ENCODE measurements around the gene DLG2.

Gene DLG2

DNA sequence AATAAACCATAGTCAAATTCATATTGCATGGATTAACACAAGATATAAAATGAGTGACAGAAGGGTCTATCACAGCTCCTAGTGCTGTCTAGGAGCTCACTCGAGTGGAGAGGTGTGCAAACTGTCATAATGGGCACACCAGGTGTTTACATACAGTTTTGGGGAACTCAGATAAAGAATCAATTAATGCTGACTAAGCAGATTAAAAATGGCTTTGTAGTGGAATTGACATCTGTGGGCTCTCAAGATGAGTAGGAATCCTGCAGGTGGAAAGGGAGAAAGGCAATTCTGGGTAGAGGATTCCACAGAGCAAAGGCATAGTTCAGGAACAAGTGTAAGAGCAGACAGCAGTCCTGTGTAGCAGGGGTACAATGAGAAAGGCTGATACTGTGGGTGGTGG lies 1844.8 kb downstream of the DLG2 start:
- TF ChIP-seq, protein P1, sequence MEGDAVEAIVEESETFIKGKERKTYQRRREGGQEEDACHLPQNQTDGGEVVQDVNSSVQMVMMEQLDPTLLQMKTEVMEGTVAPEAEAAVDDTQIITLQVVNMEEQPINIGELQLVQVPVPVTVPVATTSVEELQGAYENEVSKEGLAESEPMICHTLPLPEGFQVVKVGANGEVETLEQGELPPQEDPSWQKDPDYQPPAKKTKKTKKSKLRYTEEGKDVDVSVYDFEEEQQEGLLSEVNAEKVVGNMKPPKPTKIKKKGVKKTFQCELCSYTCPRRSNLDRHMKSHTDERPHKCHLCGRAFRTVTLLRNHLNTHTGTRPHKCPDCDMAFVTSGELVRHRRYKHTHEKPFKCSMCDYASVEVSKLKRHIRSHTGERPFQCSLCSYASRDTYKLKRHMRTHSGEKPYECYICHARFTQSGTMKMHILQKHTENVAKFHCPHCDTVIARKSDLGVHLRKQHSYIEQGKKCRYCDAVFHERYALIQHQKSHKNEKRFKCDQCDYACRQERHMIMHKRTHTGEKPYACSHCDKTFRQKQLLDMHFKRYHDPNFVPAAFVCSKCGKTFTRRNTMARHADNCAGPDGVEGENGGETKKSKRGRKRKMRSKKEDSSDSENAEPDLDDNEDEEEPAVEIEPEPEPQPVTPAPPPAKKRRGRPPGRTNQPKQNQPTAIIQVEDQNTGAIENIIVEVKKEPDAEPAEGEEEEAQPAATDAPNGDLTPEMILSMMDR (IDR thresholded peaks at IDR 0.05; ENCODE audit: low read depth, low read length): no peak
- no peak for DNase-seq (ENCODE audit: extremely low read depth, low read depth)

DNA sequence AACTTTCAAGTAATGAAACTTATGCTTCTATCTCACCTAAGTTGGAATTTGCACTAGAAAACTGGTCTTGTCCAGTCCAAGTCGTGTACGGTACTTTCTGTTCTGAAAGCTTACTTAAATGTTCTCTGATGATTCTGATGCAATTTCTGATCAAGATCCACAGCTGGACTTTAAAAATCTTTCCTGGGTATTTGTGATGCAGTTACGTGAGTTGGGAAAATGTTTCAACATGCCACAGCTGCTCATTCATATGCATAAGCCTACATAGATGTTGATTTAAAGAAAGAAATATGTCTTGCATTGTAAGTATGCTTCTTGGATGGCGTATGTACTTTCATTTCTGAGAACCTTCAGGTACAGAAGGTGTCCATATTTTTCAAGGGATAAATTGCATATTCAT lies 1847.3 kb downstream of the DLG2 start:
- TF ChIP-seq, protein P1 (IDR thresholded peaks at IDR 0.05; ENCODE audit: low read depth, low read length): no peak
- no peak for DNase-seq (ENCODE audit: extremely low read depth, low read depth)

DNA sequence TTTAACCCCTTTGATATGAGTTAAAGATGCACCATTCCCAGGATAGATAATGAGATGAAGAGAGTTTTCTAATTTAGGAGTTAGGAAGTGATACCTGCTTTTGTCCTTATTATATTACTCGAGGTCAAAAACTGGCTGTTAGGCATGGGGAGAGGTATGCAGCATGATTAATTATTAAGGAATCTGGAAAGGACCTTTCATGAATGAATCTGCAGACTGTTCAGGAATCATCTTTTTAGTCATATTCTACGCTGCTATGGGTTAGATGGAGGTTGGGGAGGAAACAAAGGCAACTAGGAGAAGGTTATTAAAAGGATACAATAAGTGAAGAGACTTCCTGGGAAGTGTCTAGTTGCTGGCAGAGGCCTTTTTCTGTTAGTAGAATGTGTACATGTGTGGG lies 1848.5 kb downstream of the DLG2 start:
- DNase-seq (ENCODE audit: extremely low read depth, low read depth): no peak
- TF ChIP-seq, protein P1 (IDR thresholded peaks at IDR 0.05; ENCODE audit: low read depth, low read length): no peak

DNA sequence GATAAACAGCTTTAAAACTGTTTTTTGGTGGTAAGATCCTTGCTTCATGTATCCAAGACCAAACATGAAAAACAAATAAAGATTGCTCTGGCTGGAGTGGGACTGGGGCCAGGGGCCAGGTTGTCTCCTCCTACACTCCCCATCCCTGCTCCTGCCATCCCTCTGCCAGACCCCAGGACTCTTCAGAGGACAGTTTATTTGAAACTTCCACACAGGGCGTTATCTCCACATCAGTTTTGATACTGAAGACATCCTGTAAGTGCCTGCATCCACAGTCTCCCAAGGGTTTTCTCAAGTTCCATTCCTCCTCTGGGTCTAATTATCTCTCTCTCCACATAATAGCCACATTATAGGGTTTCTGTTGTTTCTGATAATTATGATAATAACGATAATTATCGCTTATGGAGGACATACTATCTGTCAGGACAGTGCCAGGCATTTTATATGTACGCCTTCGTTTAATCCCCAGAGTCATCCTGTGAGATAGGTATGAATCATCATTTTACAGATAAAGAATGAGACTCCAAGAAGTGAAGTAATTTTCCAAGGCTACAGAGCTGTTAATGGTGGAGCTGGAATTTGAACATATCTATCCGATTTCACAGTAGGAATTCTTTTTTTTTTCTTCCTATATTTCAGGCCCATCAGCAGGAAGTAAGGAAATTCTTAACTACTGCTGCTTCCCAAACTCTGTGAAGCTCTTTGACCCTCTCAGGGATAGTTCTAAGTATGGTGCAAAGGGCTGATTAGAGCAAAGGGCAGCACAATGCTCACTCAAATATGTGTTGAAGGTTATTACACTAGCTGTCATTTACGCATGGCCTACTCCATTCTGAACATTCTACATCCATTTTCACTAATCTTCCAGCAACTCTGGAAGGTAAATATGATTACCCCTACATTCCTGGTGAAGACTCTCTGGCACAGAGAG lies 1852.9 kb downstream of the DLG2 start:
- TF ChIP-seq, protein P1 (IDR thresholded peaks at IDR 0.05; ENCODE audit: low read depth, low read length): no peak
- no peak for DNase-seq (ENCODE audit: extremely low read depth, low read depth)

DNA sequence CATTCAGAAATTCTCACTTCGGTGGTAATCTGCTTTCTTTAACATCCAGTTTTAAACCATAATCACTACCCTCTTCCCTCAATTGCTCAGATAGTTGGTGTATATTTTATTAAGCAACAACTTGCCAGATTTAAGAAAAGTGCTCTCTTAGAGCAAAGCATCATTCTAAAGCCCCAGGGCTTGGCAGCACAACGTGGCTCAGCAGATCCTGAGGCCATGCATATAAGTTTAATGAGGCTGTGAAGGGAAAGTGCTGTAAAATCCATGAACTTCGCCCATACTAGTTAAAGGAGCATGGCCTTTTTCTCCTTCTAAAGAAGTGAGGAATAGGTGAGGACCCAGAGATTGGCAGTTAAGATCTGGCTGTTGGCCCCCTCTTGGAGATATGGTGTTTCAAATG lies 1858.7 kb downstream of the DLG2 start:
- no peak for DNase-seq (ENCODE audit: extremely low read depth, low read depth)
- TF ChIP-seq, protein P1 (IDR thresholded peaks at IDR 0.05; ENCODE audit: low read depth, low read length): no peak

DNA sequence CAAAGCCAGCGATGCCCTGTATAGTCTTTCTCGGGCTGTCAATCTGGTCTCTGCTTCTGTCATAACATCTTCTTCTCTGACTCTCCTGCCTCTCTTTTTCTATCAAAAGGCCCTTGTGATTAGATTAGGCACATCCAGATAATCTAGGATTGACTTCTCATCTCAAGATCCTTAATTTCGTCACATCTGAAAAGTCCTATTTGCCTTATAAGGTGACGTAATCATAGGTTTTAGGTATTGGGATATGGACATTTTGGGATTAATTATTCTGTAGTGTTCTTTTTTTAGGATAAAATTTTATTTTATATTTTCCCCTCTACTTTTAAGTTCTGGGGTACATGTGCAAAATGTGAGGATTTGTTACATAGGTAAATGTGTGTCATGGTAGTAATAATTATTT lies 1860.2 kb downstream of the DLG2 start:
- DNase-seq (ENCODE audit: extremely low read depth, low read depth): no peak
- TF ChIP-seq, protein P1 (IDR thresholded peaks at IDR 0.05; ENCODE audit: low read depth, low read length): no peak

DNA sequence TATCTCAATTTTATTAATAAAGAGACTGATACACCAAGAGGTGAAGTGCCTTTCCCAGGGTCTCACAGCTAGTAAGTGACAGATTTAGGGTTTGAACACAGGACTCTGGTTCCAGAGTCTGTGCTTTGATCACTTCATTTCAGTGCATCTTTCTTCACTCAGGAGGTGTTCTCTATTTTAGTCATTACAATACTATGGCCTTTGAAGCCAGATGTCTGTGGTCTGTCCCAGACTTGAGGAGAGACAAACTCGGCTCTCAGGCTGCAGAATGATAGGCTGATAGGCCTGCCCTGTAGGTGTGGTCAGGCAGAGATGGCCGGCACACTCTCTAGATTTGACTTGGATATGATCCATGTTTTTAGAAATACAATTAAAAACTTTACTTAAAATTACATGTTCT lies 1862.5 kb downstream of the DLG2 start:
- TF ChIP-seq, protein P1 (IDR thresholded peaks at IDR 0.05; ENCODE audit: low read depth, low read length): no peak
- DNase-seq (ENCODE audit: extremely low read depth, low read depth): no peak
